ENCODE results near the gene MRPL23. TPM values are rescaled to one million over a fixed set of nuclear protein-coding genes. Genes with fewer than 3 reads are reported as not detected.

Gene MRPL23
- total and polyA plus RNA-seq, 4 donors: 15.8 to 77.3 (median 60.4) TPM

DNA sequence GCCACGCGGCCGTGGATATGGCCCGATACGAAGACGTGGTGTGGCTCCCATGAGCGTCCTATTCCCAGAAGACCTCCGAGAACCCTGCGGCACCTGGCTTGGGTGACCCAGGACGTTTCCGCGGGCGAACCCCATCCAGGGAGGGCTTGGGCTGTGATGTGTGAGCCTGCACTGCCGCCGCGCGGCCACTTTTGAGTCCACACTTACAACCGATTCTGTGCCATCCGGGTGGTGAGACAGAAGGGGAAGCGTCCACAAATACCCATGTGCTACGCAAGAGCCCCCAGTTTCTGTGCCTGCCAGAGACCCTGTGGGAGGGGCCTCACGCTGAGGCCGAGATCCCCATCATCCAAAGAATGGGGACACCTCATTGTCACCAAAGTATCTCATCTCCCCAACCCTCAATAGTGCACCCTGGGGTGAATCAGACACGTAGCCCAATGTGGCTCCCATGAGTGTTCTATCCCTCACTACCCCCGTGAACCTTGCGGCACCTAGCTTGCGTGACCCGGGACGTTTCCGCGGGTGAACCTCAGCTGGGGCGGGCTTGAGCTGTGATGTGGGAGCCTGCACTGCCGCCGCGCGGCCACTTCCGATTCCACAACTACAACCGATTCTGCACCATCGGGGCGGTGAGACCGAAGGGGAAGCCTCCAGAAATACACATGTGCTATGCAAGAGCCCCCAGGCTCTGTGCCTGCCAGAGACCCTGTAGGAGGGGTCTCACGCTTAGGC lies 55.1 kb downstream of the MRPL23 start:
- no peaks in the 10 kb centered on the region for H3K9me3 ChIP-seq (ENCODE audit: control insufficient read depth, insufficient read depth, low read length)
- H3K27me3 ChIP-seq (ENCODE audit: control insufficient read depth, insufficient read depth, low read length): no peaks in the 10 kb centered on the region
- H3K27ac ChIP-seq (ENCODE audit: low read depth, low read length): no peak overlapping the region
- no peak overlapping the region for H3K4me3 ChIP-seq (ENCODE audit: low read depth, low read length)
- no CpG with 5 or more reads among the region's 42 CpGs for WGBS (ENCODE audit: insufficient coverage)
- H3K36me3 ChIP-seq (ENCODE audit: control insufficient read depth, insufficient read depth, low read length): no peaks in the 10 kb centered on the region
- H3K4me1 ChIP-seq (ENCODE audit: control insufficient read depth, insufficient read depth, low read length): no peaks in the 10 kb centered on the region
- DNase-seq (ENCODE audit: low read depth in 4 of 6, low spot score in 6 of 6): no peak

GRCh38 chr11:2002807-2003206 lies 55.7 kb downstream of the MRPL23 start:
- no peak overlapping the region for H3K27ac ChIP-seq (ENCODE audit: low read depth, low read length)
- WGBS (ENCODE audit: insufficient coverage): no CpG with 5 or more reads among the region's 19 CpGs
- no peak overlapping the region for H3K4me3 ChIP-seq (ENCODE audit: low read depth, low read length)
- H3K4me1 ChIP-seq (ENCODE audit: control insufficient read depth, insufficient read depth, low read length): no peaks in the 10 kb centered on the region
- no peaks in the 10 kb centered on the region for H3K9me3 ChIP-seq (ENCODE audit: control insufficient read depth, insufficient read depth, low read length)
- DNase-seq (ENCODE audit: low read depth in 4 of 6, low spot score in 6 of 6): no peak
- no peaks in the 10 kb centered on the region for H3K36me3 ChIP-seq (ENCODE audit: control insufficient read depth, insufficient read depth, low read length)
- H3K27me3 ChIP-seq (ENCODE audit: control insufficient read depth, insufficient read depth, low read length): no peaks in the 10 kb centered on the region

GRCh38 chr11:2004466-2004865 lies 57.3 kb downstream of the MRPL23 start:
- H3K27ac ChIP-seq (ENCODE audit: low read depth, low read length): no peak overlapping the region
- H3K27me3 ChIP-seq (ENCODE audit: control insufficient read depth, insufficient read depth, low read length): no peaks in the 10 kb centered on the region
- DNase-seq (ENCODE audit: low read depth in 4 of 6, low spot score in 6 of 6): no peak
- H3K36me3 ChIP-seq (ENCODE audit: control insufficient read depth, insufficient read depth, low read length): no peaks in the 10 kb centered on the region
- WGBS (ENCODE audit: insufficient coverage): no CpG with 5 or more reads among the region's 13 CpGs
- no peaks in the 10 kb centered on the region for H3K9me3 ChIP-seq (ENCODE audit: control insufficient read depth, insufficient read depth, low read length)
- H3K4me3 ChIP-seq (ENCODE audit: low read depth, low read length): no peak overlapping the region
- H3K4me1 ChIP-seq (ENCODE audit: control insufficient read depth, insufficient read depth, low read length): no peaks in the 10 kb centered on the region

Small RNA genes within 50 kb of the gene (small RNA-seq; reads per million reads assigned to genes)
- gene RF01972 (ENCODE audit: low replicate concordance) (not detected), gene RF01973 (ENCODE audit: low replicate concordance) (not detected)

Other genes starting within 250 kb of the MRPL23 start
- 1 to 10 TPM; 3.4 to 5.9 TPM for gene IFITM10, start 196.7 kb upstream of the MRPL23 start, total RNA-seq
- gene IFITM10, start 196.7 kb upstream of the MRPL23 start, polyA plus RNA-seq (ENCODE audit: insufficient read length in 2 of 2): 10 to 100 TPM; 11.3 to 15.8 TPM
- gene CTSD, start 183.4 kb upstream of the MRPL23 start, total RNA-seq: 100 to 1,000 TPM; 160 to 170 TPM
- 100 to 1,000 TPM; 220 to 241 TPM for gene CTSD, start 183.4 kb upstream of the MRPL23 start, polyA plus RNA-seq (ENCODE audit: insufficient read length in 2 of 2)
- under 1 TPM in 1 of 2 donors, not detected in 1; 0.22 TPM for gene SYT8, start 112.3 kb upstream of the MRPL23 start, total RNA-seq
- under 1 TPM in 1 of 2 donors, not detected in 1; 0.09 TPM for gene SYT8, start 112.3 kb upstream of the MRPL23 start, polyA plus RNA-seq (ENCODE audit: insufficient read length in 2 of 2)
- gene TNNI2, start 108.4 kb upstream of the MRPL23 start, total RNA-seq: 1 to 10 TPM in 1 of 2 donors, under 1 TPM in 1; 0.89 to 2.0 TPM
- 1 to 10 TPM in 1 of 2 donors, under 1 TPM in 1; 0.35 to 9.4 TPM for gene TNNI2, start 108.4 kb upstream of the MRPL23 start, polyA plus RNA-seq (ENCODE audit: insufficient read length in 2 of 2)
- 10 to 100 TPM in 1 of 2 donors, 1 to 10 TPM in 1; 7.9 to 10.6 TPM for gene LSP1, start 94.2 kb upstream of the MRPL23 start, total RNA-seq
- 1 to 10 TPM; 2.1 to 7.9 TPM for gene LSP1, start 94.2 kb upstream of the MRPL23 start, polyA plus RNA-seq (ENCODE audit: insufficient read length in 2 of 2)
- gene PRR33, start 55.4 kb upstream of the MRPL23 start, total RNA-seq: not detected
- under 1 TPM; 0.08 to 0.21 TPM for gene PRR33, start 55.4 kb upstream of the MRPL23 start, polyA plus RNA-seq (ENCODE audit: insufficient read length in 2 of 2)
- 10 to 100 TPM in 1 of 2 donors, 1 to 10 TPM in 1; 4.0 to 12.1 TPM for gene TNNT3, start 27.6 kb upstream of the MRPL23 start, total RNA-seq
- gene TNNT3, start 27.6 kb upstream of the MRPL23 start, polyA plus RNA-seq (ENCODE audit: insufficient read length in 2 of 2): 10 to 100 TPM in 1 of 2 donors, 1 to 10 TPM in 1; 2.8 to 14.8 TPM
- 1,000 to 10,000 TPM; 1,209 to 1,727 TPM for gene H19, start 50.5 kb downstream of the MRPL23 start, total RNA-seq
- 100 to 1,000 TPM in 1 of 2 donors, 10 to 100 TPM in 1; 49.5 to 701 TPM for gene H19, start 50.5 kb downstream of the MRPL23 start, polyA plus RNA-seq (ENCODE audit: insufficient read length in 2 of 2)
- gene IGF2, start 192.1 kb downstream of the MRPL23 start, total RNA-seq: 100 to 1,000 TPM; 132 to 558 TPM
- 100 to 1,000 TPM; 217 to 344 TPM for gene IGF2, start 192.1 kb downstream of the MRPL23 start, polyA plus RNA-seq (ENCODE audit: insufficient read length in 2 of 2)
- not detected for gene INS, start 213.9 kb downstream of the MRPL23 start, total RNA-seq
- not detected for gene INS, start 213.9 kb downstream of the MRPL23 start, polyA plus RNA-seq (ENCODE audit: insufficient read length in 2 of 2)
- gene TH, start 224.5 kb downstream of the MRPL23 start, total RNA-seq: 1 to 10 TPM in 1 of 2 donors, under 1 TPM in 1; 0.99 to 8.8 TPM
- gene TH, start 224.5 kb downstream of the MRPL23 start, polyA plus RNA-seq (ENCODE audit: insufficient read length in 2 of 2): 1 to 10 TPM; 1.2 to 1.3 TPM